ENCODE data around the gene POLN.

The POLN gene

DNA sequence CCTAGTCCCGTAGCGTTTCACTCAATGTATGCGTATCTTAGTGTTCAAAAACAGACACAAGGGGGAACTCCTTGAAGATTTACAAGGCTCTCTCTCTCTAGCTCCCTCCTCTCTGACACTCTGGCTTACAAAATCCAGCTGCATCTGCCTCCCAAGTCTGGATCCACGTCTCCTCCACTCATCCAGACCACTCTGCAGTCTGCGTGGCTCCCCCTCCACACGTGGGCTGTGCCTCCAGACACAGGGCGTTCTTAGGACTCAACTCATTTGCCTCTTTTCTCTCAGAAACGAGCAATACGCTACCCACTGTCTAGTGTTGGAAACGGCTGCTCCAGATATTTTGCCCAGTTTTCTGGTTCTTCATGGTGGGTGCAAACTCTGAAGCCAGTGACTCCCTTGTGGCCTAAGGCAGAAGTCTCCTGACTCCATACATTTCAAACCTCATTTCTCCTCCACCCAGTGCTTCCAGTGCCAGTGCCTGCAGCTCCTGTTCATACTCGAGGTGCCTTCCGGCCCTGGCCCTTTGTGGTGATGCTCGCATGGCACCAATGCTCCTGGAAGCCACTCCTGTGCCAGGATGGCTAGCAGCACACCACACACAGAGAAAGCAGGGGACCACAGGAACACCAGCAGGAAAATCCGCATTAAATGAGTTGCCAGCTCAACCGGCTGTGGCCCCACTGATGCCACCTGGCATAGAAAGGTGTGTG lies 158.7 kb downstream of the POLN start:
- DNase-seq (ENCODE audit: low read depth, low spot score) = no peak

GRCh38 chr4:2082627-2083026 lies 159.3 kb downstream of the POLN start:
- no peak for DNase-seq (ENCODE audit: low read depth, low spot score)

GRCh38 chr4:2082118-2082517 lies 159.8 kb downstream of the POLN start:
- no peak for DNase-seq (ENCODE audit: low read depth, low spot score)

DNA sequence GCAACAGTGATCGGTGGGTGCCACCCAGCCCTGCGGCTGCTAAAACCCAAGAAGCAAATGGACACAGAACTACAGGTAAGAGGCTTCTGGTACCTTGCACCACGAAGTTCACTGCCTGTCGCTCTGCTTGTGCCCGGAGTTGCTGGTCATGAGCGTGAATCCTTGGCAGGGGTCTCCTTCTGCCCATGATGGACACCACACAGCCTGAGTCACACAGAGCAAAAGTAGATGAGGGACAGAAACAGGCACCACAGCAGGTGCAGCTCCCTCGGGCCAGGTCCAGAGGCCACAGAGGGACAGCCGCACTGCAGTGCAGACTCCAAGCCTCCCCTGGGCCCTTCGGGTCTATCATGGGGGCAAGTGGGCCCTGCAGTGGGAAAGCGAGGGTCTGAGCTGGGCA lies 160.4 kb downstream of the POLN start:
- DNase-seq (ENCODE audit: low read depth, low spot score) = no peak

DNA sequence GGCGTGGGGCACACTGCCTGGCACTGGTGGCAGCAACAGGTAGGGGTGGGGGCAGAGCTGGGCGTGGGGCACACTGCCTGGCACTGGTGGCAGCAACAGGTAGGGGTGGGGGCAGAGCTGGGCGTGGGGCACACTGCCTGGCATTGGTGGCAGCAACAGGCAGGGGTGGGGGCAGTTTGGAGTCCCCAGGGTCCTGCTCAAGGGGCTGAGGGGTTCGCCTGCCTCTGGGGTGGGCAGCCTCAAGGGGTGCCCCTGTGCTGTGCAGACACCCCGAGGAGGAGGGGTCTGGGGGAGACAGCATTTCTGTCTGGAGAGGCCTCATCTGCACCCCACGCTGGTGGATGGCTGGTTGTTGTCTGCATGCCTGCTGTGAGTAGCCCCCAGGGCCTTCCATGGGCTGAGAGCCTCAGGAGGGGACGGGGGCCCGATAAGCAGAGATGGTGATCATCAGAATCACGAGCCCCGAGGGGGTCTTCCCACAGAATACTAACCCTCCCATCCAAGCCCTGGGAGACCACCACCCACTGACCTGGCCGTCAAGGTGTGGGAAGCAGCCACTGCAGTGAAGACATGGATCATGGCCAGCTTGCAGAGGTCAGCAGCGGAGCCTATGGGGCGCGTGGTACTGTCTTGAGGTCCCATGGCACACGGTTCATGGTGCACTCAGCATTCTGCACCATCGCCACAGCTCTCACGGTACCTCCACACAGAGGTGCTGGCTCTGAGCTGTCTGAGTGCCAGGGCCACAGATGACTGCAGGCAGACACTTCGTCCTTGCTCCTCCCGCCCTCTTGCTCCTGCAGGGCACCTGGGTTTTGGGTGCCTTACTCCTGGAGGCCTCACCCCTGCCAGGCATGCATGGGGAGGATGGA lies 161.3 kb downstream of the POLN start:
- DNase-seq (ENCODE audit: low read depth, low spot score) = no peak

DNA sequence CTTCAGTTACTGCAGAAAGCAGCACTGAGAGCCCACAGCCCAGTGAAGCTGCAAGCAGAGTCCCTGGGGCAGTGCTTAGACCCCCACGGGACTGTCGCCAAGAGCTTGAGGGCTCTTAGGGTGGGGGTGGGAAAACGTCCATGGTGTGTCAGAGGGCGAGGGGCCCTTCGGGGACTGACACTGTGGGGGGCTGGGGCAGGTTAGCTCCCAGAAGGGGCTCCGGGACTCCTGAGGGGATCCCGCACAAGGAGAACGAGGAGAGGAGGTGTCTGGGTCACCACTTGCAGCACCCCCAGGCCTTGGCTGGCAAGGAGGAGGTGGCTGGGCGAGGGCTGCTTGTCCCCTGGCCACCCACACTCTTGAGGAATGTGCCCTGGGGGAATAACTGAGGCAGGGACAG lies 162.0 kb downstream of the POLN start:
- no peak for DNase-seq (ENCODE audit: low read depth, low spot score)

GRCh38 chr4:2079006-2079405 lies 162.9 kb downstream of the POLN start:
- DNase-seq (ENCODE audit: low read depth, low spot score) = no peak

- no peak for DNase-seq (ENCODE audit: low read depth, low spot score)
Measured at GRCh38 chr4:2078584-2078983, 163.3 kb downstream of the POLN start.

GRCh38 chr4:2077537-2078460 lies 164.1 kb downstream of the POLN start:
- no peak for DNase-seq (ENCODE audit: low read depth, low spot score)

DNA sequence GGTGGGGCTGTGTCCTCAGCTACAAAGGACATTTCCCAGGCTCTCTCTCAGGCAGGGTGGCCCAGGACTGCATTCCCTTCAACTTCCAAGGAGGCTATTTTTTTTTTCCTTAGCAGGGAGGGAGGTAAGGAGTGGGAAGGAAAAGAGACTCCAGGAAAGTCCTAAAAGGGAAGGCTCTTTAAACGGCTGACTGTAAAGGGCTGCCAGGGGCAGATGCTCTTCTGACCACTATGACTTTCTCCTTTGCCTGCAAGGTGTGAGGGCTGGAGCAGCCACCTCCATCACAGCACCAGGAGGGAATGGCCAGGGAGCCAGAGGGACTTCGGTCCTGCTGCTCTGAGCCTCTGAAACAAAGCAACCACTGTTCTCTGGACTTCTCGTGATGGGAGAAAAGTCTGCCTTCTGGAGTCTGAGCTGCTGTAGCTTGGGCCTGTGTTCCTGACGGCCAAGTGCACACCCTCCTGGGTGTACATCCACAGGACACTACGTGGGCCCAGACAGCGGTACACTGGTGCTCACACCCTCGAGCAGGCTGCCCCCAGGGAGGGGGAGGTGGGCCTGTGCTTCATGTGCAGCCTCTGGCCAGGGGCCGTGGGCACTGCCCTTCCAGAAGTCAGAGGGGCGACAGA lies 164.9 kb downstream of the POLN start:
- DNase-seq (ENCODE audit: low read depth, low spot score) = no peak

- DNase-seq (ENCODE audit: low read depth, low spot score) = no peak
Measured at GRCh38 chr4:2075987-2076907, 165.7 kb downstream of the POLN start.

DNA sequence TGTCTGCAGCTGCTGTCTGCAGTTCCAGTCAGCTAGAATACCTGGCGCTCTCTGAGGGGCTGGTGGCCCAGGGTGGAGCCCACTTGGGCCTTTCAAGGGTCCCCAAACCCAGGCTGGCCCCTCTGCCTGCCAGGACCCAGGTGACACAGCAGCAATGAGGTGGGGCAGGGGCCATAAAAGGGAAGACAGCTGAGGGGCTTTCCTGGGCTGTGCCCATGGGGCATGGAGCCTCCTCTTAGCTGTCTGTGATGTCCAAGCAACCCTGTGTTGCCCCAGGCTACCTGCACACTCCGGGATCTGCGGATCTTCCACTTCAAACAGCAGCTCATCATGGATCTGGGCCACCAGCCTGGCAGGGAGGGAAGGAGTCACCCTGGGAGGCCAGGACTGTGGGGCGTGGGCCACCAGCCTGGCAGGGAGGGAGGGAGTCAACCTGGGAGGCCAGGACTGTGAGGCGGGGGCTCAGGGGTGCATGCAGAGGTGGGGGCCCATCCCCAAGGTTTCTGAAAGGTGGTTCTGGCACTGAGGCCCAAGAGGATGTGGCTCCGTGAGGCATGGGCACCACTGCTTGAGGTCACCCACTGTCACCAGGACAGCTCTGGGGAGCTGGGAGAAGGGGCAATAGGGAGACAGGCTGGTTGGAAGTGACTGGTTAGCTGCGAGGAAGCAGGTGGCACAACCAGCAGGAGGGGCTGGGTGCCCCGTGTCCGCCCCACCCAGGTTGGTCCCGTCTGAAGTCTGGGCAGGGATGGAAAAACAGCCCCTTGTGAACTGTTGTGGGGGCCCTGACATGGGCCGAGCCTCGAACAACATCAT lies 166.5 kb downstream of the POLN start:
- DNase-seq (ENCODE audit: low read depth, low spot score) = no peak

DNA sequence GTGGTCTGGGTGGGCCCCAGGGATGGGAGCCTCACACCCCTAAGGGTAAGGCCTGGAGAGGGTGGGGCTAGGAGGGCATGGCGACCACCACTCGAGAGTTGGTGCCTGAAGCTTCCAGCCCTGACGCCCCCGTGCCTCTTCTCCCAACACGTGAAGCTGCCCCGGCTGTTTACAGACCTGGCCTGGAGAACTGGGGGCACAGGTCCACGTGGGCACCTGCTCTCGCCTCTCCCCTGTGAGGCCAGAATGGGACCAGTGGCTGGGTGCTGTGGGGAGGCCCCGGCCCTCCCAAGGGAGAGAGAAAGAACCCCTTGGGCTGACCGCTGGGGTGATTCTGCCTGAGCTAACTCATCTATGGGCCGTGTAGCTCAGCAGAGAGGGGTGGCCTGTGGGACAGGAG lies 167.3 kb downstream of the POLN start:
- DNase-seq (ENCODE audit: low read depth, low spot score) = no peak

- DNase-seq (ENCODE audit: low read depth, low spot score) = no peak
Measured at GRCh38 chr4:2073808-2074481, 168.0 kb downstream of the POLN start.

DNA sequence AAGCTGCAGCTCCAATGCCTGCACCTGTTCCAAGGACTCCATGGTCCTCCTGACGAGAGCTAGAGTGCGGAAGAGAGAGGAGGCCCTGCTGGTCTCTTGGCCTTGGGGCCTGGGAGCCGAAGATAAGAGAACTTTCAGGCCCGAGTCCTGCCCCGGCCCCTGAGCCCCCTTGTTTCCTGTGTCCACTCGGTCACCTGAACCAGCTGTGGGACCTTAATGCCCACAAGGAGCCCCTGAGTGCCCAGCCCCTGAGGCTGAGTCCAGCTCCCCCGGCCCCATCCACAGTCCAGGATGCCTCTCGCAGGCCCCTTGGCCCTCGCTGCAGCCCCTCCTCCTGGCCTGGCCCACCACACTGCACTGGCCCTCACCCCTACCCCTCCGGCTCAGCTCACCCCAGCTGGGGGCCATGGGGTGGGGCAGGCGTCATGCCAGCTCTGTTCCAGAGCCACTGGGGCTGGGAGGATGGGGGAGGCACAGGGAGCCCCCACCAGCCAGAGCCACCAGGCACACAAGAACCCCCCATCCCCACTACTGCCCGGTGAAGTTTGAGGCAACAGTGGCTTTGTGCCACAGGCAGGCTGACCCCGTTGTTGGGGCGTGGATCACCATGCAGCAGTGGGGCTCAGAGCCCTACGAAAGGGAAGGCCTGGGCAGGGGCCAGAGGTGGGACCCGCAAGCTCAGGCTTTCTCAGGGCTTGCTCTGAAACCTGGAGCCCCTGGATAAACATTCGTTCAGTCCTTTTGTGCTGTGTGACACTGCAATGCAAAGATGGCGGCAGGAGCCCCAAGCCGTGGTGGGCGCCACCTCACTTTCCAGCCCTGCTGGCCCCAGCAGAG lies 168.7 kb downstream of the POLN start:
- no peak for DNase-seq (ENCODE audit: low read depth, low spot score)

DNA sequence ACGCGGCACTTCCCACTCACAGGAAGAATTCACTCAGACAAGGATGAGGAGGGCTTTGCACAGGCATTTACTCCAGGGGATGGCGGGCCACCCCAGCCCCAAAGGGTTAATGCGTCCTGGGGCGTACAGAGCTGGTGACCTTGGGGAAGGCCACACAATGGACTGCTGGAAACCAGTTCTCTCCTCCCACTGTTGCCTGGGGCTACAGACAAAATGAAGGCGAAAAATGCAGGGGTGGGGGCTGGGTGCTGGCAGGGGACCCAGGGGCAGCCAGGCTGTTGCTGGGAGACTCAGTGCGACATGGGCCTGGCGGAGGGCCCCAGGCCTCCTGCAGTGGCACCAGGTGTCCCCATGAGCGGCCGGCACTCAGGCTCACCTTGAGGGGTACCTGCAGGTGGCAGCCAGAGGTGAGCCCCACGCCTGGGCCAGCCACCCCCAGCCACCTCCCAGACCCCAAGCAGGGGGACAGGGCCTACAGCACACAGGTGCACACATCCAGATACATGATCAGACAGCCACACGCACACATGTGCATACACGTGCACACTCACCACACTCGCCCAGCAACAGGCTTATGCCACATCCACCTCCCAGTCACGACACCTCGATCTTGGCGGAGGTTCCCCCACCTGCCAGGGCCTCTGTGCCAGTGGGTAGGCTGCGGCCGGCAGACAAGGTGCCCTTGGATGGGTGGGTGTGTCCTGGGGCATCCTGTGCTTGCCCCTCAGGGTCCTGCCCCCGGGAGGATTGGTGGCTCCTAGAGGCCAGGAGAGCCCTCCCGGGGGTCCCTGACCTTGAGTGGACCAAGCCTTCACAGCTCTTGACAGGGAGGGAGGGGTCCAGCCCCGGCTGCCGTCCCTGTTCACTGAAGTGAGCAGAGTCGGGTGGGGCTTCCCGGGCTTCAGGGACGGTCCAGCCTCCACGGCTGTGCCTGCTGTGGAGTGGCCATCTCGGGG lies 169.7 kb downstream of the POLN start:
- DNase-seq (ENCODE audit: low read depth, low spot score) = no peak

All from smooth muscle cell of the brain vasculature (primary cell).